Stimulated activated naive CD8-positive, alpha-beta T cell treated with anti-CD3 and anti-CD28 coated beads, Interleukin-15, Interleukin-2, amounts not matched to agents 100 ng/mL and 50 ng/mL, for 24 hours (primary cell): ENCODE measurements around the gene MGLL.

Experiments
- H3K27ac Mint-ChIP-seq: one replicate; pipeline ENCODE4 v1.8.0; 2021; ENCODE audit warnings: mild to moderate bottlenecking, mixed read lengths
- H3K27me3 Mint-ChIP-seq: one replicate; pipeline ENCODE4 v1.8.0; 2021; ENCODE audit warnings: mixed read lengths
- H3K36me3 Mint-ChIP-seq: one replicate; pipeline ENCODE4 v1.8.0; 2021; ENCODE audit warnings: low read depth, mixed read lengths
- H3K4me1 Mint-ChIP-seq: one replicate; pipeline ENCODE4 v1.8.0; 2021; ENCODE audit warnings: low read depth, mixed read lengths
- H3K4me3 Mint-ChIP-seq: one replicate; pipeline ENCODE4 v1.8.0; 2021; ENCODE audit warnings: mild to moderate bottlenecking, mixed read lengths
- H3K9me3 Mint-ChIP-seq: one replicate; pipeline ENCODE4 v1.8.0; 2021; ENCODE audit warnings: mixed read lengths

The MGLL gene

DNA sequence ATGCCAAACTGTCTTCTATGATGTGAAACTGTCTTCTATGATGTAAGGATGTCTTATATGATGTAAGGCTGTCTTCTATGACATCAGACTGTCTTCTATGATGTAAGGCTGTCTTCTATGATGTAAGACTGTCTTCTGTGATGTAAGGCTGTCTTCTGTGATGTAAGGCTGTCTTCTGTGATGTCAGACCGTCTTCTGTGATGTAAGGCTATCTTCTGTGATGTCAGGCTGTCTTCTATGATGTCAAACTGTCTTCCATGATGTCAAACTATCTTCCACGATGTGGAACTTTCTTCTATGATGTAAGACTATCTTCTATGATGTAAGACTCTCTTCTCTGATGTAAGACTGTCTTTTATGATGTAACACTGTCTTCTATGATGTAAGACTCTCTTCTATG, 27.9 kb downstream of the MGLL start:
- H3K36me3 Mint-ChIP-seq = no peaks in the 10 kb centered on the region
- peaks cover 8% of the 10 kb centered on the region for H3K9me3 Mint-ChIP-seq
- no peaks in the 10 kb centered on the region for H3K4me1 Mint-ChIP-seq
- no peak overlapping the region for H3K27ac Mint-ChIP-seq
- no peak overlapping the region for H3K4me3 Mint-ChIP-seq
- H3K27me3 Mint-ChIP-seq = peaks cover 8% of the 10 kb centered on the region

DNA sequence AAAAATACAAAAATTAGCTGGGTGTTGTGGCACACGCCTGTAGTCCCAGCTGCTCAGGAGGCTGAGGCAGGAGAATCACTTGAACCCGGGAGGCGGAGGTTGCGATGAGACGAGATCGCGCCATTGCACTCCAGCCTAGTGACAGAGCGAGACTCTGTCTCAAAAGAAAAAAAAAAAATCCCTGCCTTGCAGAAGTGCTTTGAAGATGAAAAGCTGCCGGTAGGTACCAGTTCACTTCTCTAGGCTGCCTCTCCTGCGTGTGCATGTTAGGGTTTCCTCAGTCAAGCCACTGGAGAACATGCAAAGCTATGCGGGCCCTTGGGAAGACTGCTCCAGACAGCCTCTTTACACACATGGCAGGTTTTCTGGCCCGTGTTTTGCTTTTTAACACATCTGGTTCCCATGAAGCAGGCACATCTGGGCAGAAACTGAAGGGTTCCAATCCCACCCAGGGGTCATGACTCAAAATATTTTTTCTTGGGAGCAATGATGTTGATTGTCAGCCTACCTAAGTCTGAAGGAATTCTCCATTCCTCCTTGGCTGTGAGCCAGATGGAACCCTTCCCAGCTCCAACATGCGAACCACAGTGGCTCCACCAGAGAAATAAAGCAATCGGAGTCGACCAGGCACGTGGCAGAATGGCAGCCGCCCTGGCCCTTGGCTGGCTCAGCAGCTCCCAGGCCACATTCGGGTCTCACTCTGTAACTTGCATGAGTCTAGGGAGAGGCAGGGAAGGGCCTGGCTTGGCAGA, 29.6 kb downstream of the MGLL start:
- H3K4me3 Mint-ChIP-seq = no peak overlapping the region
- H3K4me1 Mint-ChIP-seq = no peaks in the 10 kb centered on the region
- H3K36me3 Mint-ChIP-seq = no peaks in the 10 kb centered on the region
- peaks cover 8% of the 10 kb centered on the region for H3K9me3 Mint-ChIP-seq
- H3K27ac Mint-ChIP-seq = no peak overlapping the region
- H3K27me3 Mint-ChIP-seq = peaks cover 8% of the 10 kb centered on the region

DNA sequence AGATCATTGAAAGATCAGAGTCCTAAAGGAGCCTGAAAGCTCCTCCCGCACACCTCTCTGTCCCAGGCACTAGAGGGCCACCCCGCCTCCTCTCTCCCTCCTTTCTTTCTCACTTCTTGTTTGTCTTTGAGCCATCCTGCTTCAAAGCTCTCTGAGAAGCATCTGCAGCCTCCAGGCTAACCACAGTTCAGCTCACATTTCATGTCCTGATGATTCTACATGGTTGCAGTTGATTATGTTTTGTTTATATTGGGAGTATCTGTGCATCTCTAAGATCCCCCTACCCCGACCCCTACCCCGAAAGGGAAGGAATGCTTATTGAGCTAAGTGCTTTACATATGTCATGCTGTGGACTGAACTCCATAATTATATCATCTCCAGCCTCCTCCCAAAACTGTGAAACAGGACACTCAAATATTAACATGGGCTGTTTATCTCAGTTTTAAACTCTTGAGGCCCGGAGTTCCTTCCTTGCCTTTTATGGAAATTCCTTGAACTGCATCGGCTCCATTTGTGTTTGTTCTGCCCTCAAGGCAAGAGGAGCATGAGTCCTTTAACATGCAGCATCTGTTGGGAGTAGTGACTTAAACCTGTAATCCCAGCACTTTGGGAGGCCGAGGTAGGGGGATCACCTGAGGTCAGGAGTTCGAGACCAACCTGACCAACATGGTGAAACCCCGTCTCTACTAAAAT, 30.9 kb downstream of the MGLL start:
- Mint-ChIP-seq H3K27me3 (peaks cover 8% of the 10 kb centered on the region), H3K9me3 (peaks cover 8% of the 10 kb centered on the region), H3K36me3 (no peaks in the 10 kb centered on the region), H3K4me1 (no peaks in the 10 kb centered on the region), H3K27ac (no peak overlapping the region), H3K4me3 (no peak overlapping the region)

DNA sequence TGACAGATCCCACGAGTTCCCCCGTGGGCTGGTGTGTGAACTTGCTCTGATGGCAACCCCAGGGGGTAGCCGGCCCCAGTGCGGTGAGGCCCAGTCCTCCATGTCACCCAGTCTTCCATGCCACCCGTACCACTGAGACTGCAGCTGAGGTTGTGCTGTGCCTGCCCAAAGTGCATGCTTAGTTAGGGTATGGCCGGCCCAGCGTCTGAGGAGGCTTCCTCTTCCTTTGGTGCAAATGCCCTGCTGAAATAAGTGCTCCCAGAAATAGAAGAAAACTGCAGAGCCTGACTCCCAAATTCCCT, 31.5 kb downstream of the MGLL start:
- H3K27me3 Mint-ChIP-seq = peaks cover 8% of the 10 kb centered on the region
- H3K4me3 Mint-ChIP-seq = no peak overlapping the region
- H3K27ac Mint-ChIP-seq = no peak overlapping the region
- H3K9me3 Mint-ChIP-seq = peaks cover 8% of the 10 kb centered on the region
- H3K36me3 Mint-ChIP-seq = no peaks in the 10 kb centered on the region
- H3K4me1 Mint-ChIP-seq = no peaks in the 10 kb centered on the region

DNA sequence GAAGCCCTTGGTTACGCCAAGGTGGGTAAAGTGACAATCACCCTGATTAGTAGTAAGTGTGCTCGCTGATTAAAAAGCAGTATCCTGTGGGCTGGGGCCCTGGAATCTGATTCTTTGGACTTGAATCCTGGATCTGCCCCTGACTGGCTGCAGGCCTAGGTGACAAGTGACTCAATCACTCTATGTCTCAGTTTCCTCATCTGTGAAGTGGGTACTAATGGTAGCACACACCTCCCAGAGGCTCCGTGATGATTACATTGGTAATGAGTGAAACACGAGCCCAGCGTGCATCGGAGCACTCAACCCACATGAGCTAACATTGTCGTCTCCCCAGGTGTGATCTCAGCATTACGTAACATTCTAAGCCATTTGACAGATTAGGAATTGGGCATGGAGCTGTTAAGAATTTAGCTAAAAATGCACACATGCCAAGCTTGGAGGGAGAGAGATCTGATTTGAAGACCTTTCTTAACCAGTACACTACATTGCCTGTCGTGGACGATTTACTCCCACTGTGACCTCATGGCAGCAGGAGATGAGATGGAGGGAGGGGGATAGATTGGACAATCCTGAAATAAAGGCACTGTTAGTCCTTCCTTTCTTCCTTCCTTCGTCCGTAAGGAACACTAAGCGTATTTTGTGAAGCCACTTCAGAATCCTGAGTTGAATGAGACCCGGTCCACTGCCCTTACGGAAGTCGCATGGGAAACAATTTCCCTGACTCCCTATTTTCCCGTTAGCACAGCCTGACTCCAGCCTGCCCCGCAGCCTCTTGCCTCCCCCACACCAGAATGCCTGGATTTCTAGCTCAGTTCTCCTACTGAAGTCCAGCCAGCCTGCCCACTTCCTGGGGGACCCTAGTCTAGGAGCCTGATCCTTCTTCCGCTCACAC, 32.1 kb downstream of the MGLL start:
- no peaks in the 10 kb centered on the region for H3K4me1 Mint-ChIP-seq
- H3K4me3 Mint-ChIP-seq = no peak overlapping the region
- peaks cover 8% of the 10 kb centered on the region for H3K9me3 Mint-ChIP-seq
- H3K27ac Mint-ChIP-seq = no peak overlapping the region
- H3K36me3 Mint-ChIP-seq = no peaks in the 10 kb centered on the region
- peaks cover 8% of the 10 kb centered on the region for H3K27me3 Mint-ChIP-seq

DNA sequence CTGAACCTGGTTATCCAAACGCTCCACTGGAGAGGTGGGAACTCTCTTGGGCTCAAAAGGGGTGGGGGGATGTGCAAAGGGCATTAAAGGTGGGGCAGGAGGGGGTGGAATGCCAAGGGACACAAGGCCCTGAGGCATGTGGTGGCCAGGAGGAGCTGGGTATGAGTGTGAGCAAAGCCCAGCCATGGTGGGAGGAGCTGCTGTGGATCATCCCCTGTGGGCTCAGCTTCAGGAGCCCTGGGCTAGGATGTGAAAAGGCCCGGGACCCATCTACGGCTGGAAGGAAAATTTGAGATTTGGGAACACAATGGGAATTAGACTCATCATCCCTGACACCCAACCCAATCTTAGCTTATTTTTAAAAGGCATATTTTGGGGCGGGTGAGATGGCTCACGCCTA, 33.3 kb downstream of the MGLL start:
- Mint-ChIP-seq H3K27me3 (peaks cover 4% of the 10 kb centered on the region), H3K27ac (no peak overlapping the region), H3K36me3 (no peaks in the 10 kb centered on the region), H3K9me3 (no peaks in the 10 kb centered on the region), H3K4me1 (no peaks in the 10 kb centered on the region), H3K4me3 (no peak overlapping the region)

DNA sequence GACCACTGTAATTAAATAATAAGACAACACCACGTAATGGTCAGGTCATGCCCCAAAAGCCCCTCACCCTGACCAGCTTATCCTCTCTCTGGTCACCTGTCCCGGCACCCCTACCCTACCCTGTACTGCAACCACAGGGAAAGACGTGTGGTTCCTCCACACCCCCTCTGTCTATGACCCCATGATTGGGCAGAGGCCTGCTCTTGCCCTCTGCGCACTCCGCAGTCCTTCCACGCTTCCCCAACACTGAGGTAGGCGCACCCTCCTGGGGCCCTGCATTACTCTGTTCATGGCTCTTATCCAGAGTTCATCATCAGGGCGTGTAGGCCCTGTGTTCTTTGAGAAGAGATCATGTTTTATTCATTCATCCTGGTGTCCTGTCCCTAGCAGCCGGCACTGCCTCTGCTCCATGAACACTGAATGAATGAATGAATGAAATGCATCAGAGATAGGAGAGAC, 33.8 kb downstream of the MGLL start:
- Mint-ChIP-seq H3K36me3 (no peaks in the 10 kb centered on the region), H3K9me3 (no peaks in the 10 kb centered on the region), H3K27ac (no peak overlapping the region), H3K27me3 (peaks cover 4% of the 10 kb centered on the region), H3K4me3 (no peak overlapping the region), H3K4me1 (no peaks in the 10 kb centered on the region)

DNA sequence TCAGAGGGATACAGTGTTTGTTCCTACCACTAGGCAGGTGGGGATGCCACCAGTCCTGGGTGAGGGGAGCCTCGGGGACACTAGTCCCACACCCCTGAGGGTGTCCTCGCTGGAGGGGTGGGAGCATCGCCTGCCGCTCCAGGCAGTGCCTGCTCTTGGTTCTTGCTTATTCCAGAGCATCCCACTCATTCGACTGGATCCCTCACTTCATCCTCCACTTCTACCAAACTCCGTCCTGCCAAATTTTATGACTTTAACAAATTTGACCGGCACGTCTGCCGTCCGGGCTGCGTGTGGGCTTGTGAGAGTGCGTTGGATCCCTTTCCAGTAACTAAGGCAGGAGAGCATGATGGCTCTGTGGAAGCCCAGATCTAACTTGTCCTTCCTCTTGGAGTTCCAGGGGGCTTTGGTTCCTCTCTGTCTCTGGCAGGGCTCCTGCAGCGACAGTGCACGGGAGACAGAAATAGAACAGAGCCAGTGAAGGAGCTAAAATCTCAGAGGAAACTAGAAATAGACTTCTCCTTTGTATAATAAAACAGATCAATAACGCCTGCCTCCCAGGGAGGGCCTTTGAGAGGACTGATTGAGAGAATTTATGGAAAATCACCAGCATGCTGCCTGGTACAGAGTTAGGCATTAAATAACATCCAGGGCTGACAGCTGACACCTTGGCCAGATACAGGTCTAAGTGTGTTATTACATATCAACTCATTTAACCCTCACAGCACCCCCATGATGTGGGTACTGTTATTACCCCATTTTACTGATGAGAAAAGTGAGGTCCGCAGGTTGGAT, 34.5 kb downstream of the MGLL start:
- no peak overlapping the region for H3K27ac Mint-ChIP-seq
- H3K27me3 Mint-ChIP-seq = peaks cover 4% of the 10 kb centered on the region
- no peaks in the 10 kb centered on the region for H3K36me3 Mint-ChIP-seq
- no peaks in the 10 kb centered on the region for H3K4me1 Mint-ChIP-seq
- no peaks in the 10 kb centered on the region for H3K9me3 Mint-ChIP-seq
- H3K4me3 Mint-ChIP-seq = no peak overlapping the region

DNA sequence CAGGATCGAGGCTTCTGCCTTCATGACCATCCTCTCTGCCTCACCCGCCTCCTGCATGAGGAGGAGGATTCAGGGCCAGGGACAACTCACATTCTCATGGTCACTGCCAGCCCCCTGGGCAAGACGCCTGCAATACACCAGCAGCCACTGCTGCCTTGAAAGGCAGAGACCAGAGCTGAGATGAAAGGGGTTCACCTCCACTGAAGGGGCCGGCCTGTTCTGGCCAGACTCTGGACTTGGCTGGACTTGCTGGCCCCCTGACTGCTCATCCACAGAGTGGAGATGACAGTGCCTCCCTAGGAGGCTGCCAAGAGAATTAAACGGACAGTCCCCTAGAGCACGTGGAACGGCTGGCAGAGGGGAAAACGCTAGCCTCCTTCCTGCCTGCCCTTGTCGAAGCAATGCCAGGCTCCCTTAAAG, 35.2 kb downstream of the MGLL start:
- Mint-ChIP-seq H3K9me3 (no peaks in the 10 kb centered on the region), H3K36me3 (no peaks in the 10 kb centered on the region), H3K4me1 (no peaks in the 10 kb centered on the region), H3K27ac (no peak overlapping the region), H3K27me3 (peaks cover 2% of the 10 kb centered on the region), H3K4me3 (no peak overlapping the region)

DNA sequence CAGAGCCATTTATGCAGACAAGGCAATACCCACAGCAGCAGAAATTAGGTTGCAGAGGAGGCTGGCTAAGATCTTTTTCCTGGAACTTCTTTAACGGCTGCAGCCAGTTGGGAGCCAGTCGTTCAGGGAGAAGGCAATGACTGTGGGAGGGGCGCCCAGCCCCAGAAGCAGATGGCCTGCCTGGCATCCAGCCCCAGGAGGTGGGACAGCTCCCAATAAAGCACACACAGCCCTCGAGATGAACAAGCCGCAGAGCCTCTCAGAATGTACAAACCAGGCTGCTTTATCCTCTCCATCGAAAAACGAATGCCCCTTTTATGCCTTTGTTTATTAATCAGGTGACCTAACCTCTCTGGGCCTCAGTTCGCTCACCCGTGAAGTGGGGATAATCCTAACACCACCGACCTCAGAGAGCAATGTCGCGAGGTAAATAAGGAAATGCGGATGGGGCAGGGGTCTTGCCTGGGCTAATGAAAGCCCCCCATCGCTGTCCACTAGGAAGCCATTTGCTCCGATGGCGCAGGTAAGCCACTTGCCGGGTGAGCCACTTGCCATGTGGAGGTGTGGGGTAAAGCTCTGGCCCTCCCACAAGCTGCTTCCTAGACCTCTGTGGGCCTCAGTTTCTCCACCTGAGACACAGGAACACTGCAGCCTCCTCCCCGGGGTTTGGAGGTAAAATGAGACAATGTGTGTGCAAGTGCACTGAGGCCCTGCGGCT, 35.8 kb downstream of the MGLL start:
- H3K4me1 Mint-ChIP-seq = no peaks in the 10 kb centered on the region
- H3K9me3 Mint-ChIP-seq = no peaks in the 10 kb centered on the region
- H3K4me3 Mint-ChIP-seq = no peak overlapping the region
- no peak overlapping the region for H3K27ac Mint-ChIP-seq
- no peaks in the 10 kb centered on the region for H3K27me3 Mint-ChIP-seq
- no peaks in the 10 kb centered on the region for H3K36me3 Mint-ChIP-seq

DNA sequence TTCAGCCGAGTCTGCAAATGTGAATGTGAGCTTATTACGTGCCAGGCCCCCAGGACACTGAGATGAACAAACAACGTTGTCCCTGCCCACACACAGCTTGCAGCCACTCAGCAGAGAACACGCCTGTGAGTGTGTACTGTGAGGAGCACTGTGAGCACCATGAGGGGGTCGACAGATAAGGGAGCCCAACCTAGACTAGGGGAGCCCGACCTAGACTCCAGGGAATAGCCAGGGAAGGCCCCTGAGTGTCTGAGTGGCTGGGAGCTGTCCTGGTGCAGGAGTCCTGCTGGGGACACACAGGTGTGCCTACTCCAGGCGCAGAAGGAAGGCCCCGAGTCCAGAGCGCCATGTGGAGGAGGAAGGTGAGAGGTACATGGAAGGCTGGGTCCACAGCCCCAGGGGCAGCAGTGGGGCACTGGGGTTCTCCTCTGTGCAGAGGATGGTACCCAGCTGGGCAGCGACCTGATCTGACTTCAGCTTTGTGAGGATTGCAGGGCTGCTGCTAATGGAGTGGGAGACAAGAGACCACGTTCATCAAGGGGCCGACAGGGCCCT, 36.5 kb downstream of the MGLL start:
- Mint-ChIP-seq H3K27me3 (no peaks in the 10 kb centered on the region), H3K9me3 (no peaks in the 10 kb centered on the region), H3K4me1 (no peaks in the 10 kb centered on the region), H3K4me3 (no peak overlapping the region), H3K36me3 (no peaks in the 10 kb centered on the region), H3K27ac (no peak overlapping the region)

DNA sequence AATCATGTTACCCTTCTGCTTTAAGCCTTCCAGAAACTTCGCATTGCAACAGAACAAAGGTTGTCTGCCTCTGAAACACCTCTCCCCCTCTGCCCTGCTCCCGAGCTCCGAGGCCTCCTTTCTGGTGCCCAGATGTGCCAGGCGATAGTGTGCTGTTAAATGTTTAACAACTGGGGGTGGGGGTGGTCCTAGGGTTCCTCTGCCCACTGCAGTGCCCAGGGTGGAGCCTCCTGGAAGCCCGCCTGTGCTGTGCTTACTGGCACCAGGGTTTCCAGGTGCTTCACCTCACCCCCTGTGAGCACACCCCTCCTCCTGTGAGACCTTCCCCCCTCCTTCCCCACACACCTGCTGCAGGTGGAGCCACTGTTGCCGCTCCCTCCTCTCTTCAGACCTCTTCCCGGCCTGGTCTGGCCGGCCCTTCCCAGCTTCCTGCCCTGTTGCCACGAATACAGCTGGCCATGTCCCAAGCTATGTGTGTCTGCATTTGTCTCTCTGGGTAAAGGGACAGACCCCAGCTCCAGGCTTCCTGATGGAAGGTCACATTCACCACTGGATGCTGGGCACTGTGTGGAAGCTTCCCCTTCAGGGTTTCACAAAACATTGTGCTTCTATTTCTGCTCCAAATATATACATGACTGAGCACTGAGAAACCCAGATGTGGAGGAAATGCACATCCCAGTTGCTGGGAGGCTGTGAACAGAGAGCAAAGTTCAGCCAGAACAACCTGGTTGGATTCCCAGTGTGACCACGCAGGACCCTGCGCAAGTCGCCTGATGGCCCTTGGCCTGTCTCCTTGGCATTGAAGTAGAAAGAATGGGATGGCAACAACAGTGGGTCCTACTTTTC, 37.2 kb downstream of the MGLL start:
- Mint-ChIP-seq H3K36me3 (no peaks in the 10 kb centered on the region), H3K4me3 (no peak overlapping the region), H3K4me1 (peaks cover 2% of the 10 kb centered on the region), H3K27me3 (no peaks in the 10 kb centered on the region), H3K9me3 (no peaks in the 10 kb centered on the region), H3K27ac (no peak overlapping the region)

DNA sequence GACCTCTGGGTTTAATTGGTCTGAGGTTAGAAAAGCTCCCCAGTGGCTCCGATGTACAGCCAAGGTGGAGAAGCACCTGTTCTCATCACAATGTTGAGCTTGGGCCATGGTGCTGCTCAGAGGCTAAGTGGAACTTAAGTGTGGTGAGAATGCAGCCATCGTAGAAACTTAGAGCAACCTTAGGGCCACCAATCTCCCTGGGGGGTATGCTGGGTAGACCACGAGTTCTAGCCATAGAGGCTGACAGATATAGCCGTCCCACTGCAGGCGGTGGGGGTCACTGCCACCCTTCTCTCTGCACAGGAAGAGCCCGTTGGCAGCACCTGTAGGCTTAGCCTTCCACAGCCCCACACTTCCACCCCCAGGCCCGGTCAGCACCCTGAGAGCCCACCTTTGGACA, 38.0 kb downstream of the MGLL start:
- no peaks in the 10 kb centered on the region for H3K9me3 Mint-ChIP-seq
- H3K27ac Mint-ChIP-seq = no peak overlapping the region
- H3K4me3 Mint-ChIP-seq = no peak overlapping the region

More for the DNA sequence above, 38.0 kb downstream of the MGLL start:
- Mint-ChIP-seq H3K36me3 (no peaks in the 10 kb centered on the region), H3K27me3 (no peaks in the 10 kb centered on the region), H3K4me1 (peaks cover 9% of the 10 kb centered on the region)
